GM18502 (cell line): ENCODE data around the gene LIN28A.

Experiments
- ATAC-seq: cut with Tn5 transposase; IDR thresholded peaks from one replicate; pipeline ENCODE4 v1.9.1; 2021; ENCODE audit warnings: mild to moderate bottlenecking; ENCODE audit not compliant: unreplicated experiment, poor library complexity

Gene LIN28A

GRCh38 chr1:26476958-26477357, 66.3 kb downstream of the LIN28A start:
- no peak for ATAC-seq

DNA sequence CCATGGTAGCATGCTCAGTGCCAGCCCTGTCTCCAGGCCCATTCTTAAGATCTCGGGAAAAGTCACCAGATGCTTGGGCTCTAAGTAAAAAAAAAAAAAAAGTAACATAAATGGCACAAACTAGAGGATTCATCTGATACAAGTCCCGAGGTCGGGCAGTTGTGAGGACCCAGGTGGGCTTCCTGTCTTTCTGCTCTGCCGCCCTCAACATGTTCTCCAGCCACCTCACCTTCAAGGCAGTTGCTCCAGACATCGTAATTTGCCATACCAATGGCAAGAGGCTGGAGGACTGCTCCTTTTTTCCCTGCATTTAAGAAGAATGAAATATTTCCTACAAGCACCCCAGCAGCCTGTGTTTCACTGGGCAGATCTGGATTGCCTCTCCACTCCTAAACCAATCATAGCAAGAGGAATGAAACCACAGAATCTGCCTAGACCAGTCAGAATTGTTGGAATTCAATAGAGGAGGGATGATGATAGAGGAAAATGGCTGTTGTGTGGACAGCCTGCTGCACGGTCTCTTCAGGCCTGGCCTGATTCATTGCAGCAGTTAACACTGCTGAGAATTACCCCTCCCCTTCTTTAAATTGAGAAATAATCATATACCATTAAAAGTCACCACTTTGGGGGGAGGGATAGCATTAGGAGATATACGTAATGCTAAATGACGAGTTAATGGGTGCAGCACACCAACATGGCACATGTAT, 67.0 kb downstream of the LIN28A start:
- ATAC-seq = no peak

- no peak for ATAC-seq
These were observed 67.5 kb downstream of the LIN28A start for GRCh38 chr1:26478159-26478558.

DNA sequence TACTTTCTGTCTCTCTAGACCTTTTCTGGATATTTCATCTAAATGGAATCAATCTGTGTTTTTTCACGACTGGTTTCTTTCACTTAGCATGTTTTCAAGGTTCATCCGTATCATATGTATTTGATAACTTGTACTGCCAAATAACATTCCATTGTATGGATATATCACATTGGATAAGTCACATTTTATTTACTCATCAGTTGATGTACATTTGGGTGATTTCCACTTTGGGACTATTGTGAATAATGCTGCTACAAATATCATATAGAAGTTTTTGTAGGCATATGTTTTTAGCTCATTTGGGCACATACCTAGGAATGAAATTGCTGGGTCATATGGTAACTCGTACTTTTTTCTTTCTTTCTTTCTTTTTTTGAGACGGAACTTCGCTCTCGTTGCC, 68.4 kb downstream of the LIN28A start:
- ATAC-seq = no peak
